Activated CD4-positive, alpha-beta T cell treated with anti-CD3 and anti-CD28 coated beads, Interleukin-2, amount 50 U/mL, for 4 hours (primary cell): Measurements from ENCODE around the gene VIPR2.
"Not testable (repeated sequence)": the region's sequence is repeated elsewhere in the genome, so short reads cannot be mapped to it uniquely, and the experiment has no call there.

ENCODE experiments used
- DNase-seq, 2 experiments: peaks; one replicate each; pipeline ENCODE4 v3.0.0-alpha.2; 2020

Gene VIPR2

GRCh38 chr7:159005618-159006017 lies 139.0 kb downstream of the VIPR2 start:
- no peak for DNase-seq

- DNase-seq: no peak
Measured at GRCh38 chr7:159004411-159004810, 140.3 kb downstream of the VIPR2 start.

DNA sequence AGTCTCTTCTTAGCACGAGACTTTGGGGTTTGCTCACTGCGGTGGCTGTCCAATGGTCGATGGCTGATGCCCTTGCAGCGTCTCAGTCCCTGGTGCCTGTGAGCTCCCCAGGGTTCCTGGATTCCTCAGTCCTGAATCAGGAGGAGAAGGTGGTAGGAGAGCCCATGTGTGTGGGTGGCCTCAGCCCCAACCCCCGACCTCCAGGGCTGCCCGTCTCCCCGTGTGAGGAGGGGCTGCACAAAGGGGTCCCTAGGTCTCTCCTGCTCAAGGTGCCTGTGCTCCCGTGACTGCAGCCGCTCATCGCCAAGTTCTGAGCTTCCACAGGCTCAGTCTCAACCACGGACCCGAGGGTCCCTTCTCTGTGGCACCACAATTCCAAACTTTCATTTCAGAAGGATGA lies 142.9 kb downstream of the VIPR2 start:
- DNase-seq: no peak

GRCh38 chr7:159000859-159001435 lies 143.7 kb downstream of the VIPR2 start:
- DNase-seq: no peak

DNA sequence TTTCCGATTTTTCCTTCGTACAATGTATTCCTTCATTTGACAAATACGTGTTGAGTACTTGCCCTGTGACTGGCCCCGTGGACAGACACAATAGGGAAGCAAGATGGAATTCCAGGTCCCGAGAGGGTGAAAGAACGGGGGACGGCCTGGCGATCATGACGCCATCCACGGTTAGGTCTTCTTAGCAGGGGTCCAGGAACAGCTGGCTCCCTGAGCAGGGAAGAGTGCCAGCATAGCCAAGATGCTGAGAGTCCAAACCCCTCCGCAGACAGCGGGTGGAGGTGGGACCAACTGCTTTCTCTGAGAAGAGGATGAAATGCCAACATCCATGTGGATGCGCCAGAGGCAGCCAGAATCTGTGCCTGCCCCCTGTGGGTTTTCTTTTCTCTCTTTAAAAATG lies 144.6 kb downstream of the VIPR2 start:
- DNase-seq: no peak

- no peak for DNase-seq
Measured at GRCh38 chr7:158999496-158999895, 145.2 kb downstream of the VIPR2 start.

GRCh38 chr7:158998261-158998660 lies 146.4 kb downstream of the VIPR2 start:
- DNase-seq: not testable (repeated sequence)

GRCh38 chr7:158997471-158997870 lies 147.2 kb downstream of the VIPR2 start:
- no peak for DNase-seq

DNA sequence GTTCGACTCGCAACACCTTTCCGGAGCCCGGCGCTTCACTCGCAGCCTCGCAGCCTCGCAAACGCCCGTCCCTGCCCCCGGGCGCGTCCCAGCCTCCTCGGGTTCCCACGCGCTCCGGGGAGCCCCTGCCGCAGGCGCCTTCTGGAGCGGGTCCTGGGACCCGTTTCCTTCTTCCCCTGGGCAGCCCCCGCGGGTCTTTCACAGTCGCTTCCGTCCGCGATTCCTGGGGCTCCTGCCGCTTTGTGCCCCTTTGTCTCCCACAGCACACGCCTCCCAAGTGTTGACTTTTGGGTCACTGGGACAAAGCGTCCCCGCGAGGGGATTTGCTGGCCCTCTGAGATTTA lies 147.6 kb downstream of the VIPR2 start:
- no peak for DNase-seq

DNA sequence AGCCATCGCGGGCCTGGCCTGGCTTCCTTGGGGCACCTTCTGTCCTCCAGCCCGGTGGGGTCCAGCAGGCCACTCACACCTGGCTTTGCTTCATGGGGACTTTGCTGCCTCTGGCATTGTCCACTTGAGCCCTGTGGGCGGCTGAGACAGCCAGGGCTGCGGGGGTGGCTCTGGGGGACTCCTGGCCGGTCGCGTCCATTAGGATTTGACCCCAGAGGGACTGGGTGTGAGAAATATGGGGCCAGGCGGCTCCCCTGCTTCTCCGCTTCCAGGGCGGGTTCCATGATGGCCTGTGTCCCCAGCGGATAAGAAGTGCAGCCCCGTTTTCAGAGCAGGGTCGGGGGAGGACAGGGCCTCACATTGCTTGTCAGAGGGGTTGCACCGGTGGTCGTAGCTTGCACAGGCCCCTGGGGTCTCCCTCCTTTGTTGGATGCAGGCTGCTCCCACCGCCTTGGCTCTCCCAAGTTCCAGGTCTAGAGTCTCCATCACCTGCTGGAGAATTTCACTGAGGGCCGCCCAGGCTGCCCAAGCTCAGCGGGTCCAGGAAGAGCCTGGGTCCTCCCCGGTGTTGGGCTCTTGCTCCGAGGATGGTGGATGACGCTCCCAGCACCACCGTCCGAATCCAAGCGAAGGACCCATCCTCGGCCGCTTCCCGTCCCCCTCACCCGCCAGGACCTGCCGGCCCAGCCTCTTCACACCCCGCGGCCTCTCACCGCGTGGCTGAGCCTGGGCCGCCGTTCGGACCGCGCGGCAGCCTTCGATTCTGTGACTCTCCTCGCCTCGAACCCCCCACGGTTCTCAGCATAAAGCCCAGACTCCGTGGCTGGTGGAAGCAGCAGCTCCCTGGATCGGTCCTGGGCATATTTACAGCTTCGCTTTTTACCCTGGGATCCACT lies 148.2 kb downstream of the VIPR2 start:
- no peak for DNase-seq

- DNase-seq: no peak
Measured at GRCh38 chr7:158995514-158995913, 149.2 kb downstream of the VIPR2 start.

GRCh38 chr7:158994687-158995086 lies 150.0 kb downstream of the VIPR2 start:
- DNase-seq: no peak

DNA sequence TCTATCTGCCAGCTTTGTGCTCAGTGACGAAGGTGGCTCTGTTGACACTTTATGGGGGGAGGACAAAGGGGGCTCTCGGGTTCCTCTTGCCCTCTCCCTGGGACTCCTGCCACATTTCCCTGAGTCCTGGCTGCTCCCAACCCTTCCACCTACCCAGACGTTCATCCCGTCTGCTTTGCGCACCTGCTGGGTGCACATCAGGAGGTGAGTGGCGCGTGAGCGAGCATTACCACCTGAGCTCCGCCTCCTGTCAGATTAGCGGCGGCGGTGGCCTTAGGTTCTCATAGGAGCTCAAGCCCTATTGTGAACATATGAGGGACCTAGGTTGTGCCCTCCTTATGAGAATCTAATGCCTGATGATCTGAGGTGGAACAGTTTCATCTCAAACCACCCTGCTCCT lies 151.1 kb downstream of the VIPR2 start:
- no peak for DNase-seq

DNA sequence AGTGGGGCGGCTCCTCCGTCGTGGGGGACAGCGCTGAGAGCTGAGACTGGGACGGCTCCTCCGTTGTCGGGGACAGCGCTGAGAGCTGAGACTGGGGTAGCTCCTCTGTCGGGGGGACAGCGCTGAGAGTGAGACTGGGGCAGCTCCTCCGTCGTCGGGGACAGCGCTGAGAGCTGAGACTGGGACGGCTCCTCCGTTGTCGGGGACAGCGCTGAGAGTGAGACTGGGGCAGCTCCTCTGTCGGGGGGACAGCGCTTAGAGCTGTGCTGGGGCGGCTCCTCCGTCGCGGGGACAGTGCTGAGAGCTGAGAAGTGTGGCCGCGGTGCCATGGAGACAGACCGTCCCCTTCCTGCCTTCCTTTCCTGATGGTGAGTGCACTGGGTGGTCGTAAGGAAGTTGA lies 151.9 kb downstream of the VIPR2 start:
- no peak for DNase-seq

DNA sequence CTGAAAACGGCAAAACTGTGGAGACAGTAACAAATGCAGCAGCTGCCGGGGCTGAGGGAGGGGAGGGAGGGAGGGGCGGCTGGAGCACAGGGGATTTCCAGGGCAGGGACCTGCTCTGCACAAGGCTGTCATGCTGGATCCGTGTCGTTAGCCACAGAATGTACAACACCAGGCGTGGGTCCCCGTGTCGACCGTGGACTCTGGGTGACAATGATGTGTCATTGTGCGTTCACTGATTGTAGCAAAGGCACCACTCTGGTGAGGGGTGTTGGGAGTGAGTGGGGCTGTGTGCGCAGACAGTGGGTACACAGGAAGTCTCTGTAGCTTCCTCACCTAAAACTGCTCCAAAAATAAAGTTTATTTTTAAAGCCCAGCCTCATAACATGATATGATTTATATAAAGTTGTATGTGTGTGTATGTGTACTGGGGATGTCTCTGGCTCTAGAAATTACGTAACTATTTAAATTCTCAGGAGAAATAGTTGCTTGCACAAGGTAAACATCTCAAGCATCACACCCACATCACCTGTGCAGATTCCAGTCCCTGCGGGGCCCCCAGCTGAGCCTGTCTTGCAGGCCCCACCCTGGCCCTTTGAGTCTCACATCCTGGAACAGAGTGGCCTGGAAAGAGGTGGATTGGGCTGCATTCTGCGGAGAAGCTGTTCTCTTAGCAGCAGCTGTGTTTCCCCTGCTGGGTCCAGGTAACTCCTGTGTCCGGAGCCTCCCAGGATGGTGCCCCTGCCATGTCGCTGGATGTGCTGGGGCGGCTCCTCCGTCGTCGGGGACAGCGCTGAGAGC lies 152.6 kb downstream of the VIPR2 start:
- DNase-seq: no peak

- no peak for DNase-seq
Measured at GRCh38 chr7:158988996-158989395, 155.7 kb downstream of the VIPR2 start.

- DNase-seq: no peak
Measured at GRCh38 chr7:158988302-158988862, 156.3 kb downstream of the VIPR2 start.

DNA sequence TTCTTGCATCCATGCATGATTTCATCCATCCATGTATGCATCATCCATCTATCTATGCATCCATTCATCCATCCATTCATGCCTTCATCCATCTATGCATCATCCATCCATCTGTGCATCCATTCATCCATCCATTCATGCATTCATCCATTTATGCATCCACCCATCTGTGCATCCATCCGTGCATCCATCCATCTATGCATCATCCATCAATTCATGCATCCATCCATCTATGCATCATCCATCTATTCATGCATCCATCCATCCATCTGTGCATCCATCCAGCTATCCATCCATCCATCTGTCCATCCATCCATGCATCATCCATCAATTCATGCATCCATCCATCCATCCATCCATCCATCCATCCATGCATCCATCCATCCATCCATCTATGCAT lies 157.0 kb downstream of the VIPR2 start:
- no peak for DNase-seq

DNA sequence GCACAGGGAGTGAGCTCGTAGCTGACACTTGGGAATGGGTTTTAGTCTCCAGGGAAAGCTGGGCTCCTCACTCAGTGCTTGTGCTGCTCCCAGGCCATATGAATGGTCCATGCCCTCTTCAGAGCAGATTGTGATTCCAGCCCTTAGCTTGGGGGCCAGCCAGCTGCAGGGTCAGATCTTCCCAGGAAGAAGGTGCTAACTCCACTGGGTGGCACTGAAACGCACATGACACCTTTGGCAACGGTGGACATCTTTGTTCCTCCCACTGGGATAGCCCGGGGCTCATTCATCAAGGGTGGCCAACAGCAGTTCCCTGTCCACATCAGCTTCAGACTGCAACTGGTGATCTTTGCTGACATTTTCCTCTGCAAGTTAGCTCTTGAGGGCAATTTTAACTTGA lies 159.1 kb downstream of the VIPR2 start:
- no peak for DNase-seq

DNA sequence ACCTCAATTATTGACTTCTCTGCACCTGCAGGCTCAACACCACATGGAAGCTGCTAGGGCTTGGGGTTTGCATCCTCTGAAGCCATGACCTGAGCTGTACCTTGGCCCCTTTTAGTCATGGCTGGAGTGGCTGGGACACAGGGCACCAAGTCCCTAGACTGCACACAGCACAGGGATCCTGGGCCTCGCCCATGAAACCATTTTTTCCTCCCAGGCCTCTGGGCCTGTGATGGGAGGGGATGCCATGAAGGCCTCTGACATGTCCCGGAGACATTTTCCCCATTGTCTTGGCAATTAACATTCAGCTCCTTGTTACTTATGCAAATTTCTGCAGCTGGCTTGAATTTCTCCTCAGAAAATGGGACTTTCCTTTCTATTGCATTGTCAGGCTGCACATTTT lies 160.7 kb downstream of the VIPR2 start:
- DNase-seq: not testable (repeated sequence)

GRCh38 chr7:158982080-158982479 lies 162.6 kb downstream of the VIPR2 start:
- DNase-seq: not testable (repeated sequence)

- DNase-seq: no peak
Measured at GRCh38 chr7:158979635-158980351, 164.9 kb downstream of the VIPR2 start.

DNA sequence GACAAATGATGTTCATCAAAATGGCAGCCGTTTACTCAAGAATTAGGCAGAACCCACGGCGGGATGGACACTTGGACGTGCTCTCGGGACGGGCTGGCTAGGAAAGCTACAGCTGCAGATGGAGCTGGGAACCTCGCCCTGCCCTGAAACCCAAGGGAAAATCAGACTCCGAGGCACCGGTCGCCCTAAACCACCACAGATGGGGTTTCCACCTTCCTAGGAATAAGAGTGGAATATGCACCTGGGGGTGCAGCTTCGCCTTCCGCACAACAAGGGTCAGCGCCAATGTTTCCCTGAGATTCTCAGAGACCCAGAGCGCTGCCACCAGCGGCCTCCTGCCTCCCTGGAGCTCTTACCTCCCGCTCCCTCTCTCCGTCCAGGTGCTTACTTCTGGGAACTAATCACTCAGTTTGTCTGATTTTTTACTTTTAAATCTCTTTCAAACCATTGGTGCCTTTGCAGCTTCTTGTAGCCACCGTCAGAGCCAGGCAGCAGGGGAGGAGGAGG lies 165.6 kb downstream of the VIPR2 start:
- no peak for DNase-seq
